ENCODE results near the gene TCEAL4.
"Not testable (repeated sequence)": the region's sequence is repeated elsewhere in the genome, so short reads cannot be mapped to it uniquely, and the experiment has no call there.

TCEAL4 gene

DNA sequence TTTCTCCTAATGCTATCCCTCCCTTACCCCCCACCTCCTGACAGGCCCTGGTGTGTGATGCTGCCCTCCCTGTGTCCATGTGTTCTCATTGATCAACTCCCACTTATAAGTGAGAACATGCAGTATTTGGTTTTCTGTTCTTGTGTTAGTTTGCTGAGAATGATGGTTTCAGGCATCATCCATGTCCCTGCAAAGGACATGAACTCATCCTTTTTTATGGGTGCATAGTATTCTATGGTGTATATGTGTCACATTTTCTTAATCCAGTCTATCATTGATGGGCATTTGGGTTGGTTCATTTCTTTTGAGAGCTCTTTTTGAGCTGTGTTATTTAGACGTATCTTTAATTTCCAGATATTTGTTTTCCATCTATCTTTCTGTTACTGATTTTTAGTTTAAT is 7.0 kb downstream of the TCEAL4 start:
- DNase-seq (ENCODE audit: low read depth, low spot score), result not testable (repeated sequence)

DNA sequence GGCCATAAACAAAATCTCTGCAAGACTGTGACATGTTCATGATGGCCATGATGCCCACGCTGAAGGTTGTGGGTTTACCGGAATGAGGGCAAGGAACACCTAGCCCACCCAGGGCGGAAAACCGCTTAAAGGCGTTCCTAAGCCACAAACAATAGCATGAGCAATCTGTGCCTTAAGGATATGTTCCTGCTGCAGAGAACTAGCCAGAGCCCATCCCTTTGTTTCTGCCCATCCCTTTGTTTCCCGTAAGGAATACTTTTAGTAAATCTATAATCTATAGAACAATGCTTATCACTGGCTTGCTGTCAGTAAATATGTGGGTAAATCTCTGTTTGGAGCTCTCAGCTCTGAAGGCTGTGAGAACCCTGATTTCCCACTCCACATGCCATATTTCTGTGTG is 9.9 kb downstream of the TCEAL4 start:
- not testable (repeated sequence) for DNase-seq (ENCODE audit: low read depth, low spot score)

DNA sequence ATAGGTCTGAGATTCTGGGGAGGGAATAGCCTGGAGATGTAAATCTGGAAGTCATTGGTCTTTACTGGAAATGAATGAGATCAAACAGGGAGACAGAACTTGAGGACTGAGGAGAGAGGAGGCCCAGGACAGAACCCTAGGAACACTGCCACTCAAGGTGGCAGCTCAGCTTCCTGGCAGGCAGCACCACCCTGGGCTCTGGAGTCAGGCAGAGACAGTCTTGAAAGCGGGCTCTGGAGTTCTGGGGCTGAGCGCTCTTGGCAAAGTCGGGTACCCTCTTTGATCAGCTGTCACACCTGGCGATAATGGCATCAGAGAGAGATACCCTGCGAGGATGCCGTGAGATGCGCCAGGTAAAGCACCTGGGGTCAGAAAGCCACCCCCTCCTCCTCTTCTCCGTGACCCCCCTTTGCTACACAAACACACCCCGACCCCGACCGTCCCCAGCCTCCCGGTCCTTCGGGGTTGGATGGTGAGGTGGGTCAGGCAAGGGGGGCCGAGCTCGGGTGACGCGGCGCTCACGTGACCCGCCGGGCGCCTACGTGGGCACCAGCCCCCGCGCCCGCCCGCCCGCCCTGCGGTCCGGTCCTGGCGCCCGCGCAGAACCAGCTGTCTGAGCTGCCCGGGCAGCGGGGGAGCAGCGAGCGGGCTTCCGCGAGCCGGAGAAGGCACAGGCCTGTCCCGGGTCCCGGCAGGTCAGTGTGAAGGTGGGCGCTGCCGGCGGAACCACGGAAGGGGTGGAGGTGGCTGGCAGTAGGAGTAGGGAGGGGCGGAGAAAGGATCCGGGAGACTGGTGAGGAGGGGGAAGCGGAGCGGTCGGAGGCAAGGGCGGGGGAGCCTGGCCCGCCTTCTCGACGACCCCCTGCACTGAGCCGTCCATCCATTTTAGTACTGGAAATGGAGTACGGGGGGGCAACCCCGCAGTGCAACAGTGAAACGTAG is 22.3 kb downstream of the TCEAL4 start, which contains the start of gene TCEAL3:
Gene TCEAL3 (plus strand): TSS at position 600 of the 942 bp plus-strand sequence. CDS start 1,102 bp downstream, outside the sequence.
- no peak for DNase-seq (ENCODE audit: low read depth, low spot score)

DNA sequence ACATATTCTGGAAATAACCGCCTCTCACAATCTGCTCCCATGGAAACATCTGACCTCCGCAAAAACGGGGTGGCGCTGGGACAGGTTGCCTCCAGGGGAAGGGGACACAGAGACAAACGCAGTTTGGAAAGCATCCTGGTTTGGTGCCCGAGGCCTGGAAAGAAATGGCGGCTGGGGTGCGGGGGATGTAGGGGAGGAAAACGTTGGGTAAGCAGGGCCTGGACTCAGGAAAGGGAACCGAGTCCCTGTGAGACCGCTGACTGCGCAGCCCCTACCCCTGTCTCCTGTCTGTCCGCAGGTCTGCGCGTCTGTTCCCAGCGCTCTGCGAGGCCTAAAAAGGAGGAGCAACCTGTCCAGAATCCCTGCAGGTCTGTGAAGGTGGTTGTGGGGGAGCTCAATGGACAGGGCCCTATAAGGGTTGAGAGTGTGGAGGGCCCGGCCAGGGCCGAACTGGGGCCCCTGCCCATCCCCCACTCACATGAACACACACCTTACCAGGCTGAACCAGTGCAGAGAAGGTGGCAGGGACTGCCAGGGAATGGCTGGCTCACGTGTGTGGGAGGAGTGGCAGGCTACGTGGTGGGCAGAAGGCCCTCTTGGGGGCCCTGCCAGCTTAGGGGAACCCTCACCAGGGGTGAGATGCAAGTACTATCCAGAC is 23.1 kb downstream of the TCEAL4 start:
- DNase-seq (ENCODE audit: low read depth, low spot score), result no peak

DNA sequence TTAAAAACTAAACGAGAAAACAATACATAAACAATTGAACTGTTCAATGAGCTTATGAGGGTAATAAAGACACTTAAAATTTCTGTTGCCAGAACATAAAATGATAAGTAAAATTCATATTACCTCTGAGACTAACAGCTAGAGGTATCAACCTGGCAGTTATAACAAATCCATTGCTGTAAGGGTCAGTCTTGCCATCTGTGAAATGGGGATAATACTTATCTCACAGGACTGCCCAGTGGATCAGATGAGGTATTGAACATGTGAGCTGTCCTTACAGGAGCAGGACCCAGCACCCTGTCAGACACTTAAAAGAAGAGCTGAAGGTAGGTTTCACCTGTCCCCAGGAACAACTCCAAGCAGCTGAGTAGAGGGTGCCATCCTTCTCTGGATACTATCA is 25.0 kb downstream of the TCEAL4 start:
- DNase-seq (ENCODE audit: low read depth, low spot score), result no peak

DNA sequence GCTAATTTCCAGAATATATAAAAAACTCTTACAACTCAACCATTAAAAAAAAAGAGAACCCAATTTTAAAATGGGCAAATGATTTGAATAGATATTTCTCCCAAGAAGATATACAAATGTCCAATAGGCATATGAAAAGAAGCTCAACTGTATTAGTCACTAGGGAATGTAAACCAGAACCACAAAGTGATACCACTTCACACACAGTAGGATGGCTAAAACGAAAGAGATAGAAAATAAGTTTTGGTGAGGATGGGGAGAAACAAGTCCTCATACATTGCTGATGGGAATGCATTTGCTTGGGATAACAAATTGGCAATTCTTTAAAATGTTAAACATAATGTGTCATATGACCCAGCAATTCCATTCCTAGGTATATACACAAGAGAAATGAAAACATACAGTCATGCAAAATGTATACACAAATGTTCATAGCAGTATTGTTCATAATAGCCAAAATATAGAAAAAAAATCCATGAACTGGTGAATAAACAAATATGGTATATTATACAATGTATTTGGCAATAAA is 28.1 kb downstream of the TCEAL4 start:
- no peak for DNase-seq (ENCODE audit: low read depth, low spot score)

DNA sequence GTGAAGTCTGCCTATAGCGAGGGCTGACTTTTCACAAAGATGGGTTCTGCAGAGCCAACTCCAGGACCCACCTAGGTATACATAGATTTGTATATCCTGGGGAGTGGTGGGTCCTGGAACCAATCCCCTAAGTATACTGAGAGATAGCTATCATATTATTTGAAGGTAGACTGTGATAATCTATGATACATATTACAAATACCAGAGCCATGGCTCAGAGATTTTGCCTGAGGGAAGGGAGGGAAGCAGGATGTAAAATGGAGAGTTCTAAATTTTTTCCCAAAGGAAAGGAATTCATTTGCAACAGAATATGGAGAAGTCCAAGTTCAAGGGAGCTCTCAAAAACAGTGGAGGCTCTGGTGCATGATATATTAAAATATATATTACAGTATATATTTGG is 29.7 kb downstream of the TCEAL4 start:
- DNase-seq (ENCODE audit: low read depth, low spot score), result no peak

DNA sequence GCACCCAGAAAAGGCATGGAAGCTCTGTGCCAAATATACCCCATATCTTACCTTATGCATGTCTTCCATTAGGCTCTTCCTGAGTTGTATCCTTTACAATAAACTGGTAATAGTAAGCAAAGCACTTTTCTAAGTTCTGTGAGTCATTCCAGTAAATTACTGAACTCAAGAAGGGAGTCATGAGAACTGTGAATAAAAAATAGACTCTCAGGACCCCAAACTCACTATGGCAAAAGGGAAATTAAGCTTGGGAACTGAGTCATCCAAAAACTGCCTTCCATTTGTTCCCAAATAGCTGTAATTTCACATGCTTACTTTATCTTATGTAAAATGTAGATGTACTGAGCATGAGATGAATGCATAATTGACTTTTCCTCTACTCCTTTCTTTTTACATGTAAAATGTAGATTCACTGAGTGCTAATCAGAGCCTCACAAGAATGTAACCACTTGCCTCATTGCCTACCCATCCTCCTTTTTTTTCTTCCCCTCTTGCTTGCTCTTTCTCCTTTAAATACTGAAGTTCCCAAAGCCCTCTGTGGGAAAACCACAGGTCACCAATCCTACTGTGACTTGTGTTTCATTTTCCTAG is 30.6 kb downstream of the TCEAL4 start:
- no peak for DNase-seq (ENCODE audit: low read depth, low spot score)

DNA sequence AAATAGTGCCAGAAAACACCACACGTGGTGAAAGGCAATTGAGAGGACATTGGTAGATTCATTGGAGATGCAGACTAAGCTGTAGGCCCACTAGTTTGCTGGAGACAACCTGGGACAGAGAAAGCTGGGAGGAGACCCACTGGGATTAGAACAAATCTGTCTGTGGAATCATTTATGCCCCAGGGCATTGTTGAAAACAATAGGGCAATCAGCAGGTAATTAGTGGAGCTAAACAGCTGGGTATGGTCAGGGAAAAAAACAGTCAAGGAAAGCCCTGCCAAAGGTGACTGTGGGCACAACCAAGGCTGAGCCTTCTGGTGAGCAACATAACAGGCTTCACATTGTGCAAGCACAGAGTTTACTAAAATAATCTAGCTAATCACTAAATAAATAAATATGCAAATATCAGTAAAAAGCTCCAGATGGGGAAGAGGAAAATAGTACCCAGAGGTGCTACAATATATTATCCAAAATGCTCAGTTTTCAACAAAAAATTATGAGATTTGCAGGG is 31.4 kb downstream of the TCEAL4 start:
- no peak for DNase-seq (ENCODE audit: low read depth, low spot score)

DNA sequence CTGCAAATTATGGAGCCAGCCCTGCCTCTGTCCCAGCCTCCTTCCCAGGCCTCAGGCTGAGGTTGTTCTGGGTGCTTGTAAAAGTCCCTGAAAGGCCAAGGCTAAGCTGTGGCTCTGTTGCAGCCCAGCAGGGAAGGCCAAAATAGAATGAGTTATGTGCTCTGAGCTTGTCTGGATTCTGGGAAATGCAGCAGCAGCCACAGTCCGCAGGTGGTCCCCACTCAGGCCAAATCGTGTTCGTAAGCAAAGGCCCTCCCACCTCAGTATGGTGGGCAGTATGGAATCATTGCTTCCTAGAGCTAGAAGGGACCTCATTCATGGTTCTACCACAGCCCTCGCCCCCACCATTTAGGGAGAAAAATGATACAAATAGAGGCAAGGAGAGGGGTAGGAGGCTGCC is 38.8 kb downstream of the TCEAL4 start:
- DNase-seq (ENCODE audit: low read depth, low spot score), result no peak

DNA sequence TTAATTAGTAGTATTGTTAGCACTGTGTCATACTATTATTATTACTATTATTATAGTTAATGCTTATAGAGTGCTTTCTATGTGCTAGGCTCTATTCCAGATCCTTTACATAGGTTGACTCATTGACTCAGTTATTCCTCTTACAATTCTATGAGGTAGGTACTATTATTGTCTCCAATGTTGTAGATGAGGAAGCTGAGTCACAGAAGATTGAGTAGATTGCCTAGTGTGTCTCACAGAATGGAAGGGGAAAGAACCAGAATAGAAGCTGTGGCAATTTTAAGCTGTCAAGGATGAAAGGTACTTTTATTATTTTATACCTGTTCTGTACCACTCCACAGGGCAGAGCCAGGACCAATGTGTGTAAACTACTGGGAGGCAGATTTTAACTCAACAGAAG is 41.5 kb downstream of the TCEAL4 start:
- DNase-seq (ENCODE audit: low read depth, low spot score), result no peak

DNA sequence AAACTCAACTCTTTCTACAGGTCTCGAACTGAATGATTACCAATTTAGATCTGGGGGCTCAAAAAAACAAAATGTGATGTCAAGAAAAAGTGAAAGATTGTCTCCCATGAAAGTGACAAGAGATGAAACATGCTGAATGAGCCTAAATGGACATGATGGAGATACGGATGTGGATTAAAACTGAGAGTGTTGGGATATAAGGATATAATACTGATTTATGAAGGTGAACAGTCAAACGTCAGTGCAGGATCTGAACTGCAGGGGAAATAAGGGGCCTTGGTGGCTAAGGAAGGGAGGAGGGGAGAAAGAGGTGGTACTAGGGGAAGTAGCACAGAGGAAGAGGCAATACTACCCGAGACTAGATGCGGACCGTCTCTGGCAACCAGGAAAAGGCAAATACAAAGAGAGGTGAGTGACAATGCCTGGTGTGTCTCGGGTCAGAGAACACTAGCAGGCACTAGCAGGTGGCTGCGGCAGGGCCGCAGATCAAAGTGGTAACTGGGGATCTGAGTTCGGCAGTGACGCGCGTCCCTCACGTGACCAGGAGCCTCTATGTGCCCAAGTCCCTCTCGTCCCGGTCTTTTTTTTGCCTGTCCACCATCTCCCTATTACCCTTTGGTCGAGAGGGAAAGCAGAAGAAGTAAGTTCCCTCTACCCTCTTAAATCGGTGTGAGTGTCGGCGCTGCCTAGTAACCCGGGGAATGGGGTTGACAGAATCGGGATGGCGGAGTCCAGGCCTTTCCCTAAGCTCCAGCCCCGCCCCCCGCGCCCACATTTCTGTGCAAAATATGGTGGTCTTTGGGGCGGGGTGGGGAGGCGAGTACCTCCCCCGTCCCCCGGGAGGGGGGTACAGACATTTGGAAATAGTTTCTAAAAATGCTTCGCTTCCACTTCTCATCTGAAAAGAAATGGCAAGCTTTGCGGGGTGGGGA is 43.3 kb downstream of the TCEAL4 start, which contains the start of gene TCEAL1:
Gene TCEAL1 (plus strand): TSS at position 590 of the 932 bp plus-strand sequence. CDS start 942 bp downstream, outside the sequence.
- no peak for DNase-seq (ENCODE audit: low read depth, low spot score)

DNA sequence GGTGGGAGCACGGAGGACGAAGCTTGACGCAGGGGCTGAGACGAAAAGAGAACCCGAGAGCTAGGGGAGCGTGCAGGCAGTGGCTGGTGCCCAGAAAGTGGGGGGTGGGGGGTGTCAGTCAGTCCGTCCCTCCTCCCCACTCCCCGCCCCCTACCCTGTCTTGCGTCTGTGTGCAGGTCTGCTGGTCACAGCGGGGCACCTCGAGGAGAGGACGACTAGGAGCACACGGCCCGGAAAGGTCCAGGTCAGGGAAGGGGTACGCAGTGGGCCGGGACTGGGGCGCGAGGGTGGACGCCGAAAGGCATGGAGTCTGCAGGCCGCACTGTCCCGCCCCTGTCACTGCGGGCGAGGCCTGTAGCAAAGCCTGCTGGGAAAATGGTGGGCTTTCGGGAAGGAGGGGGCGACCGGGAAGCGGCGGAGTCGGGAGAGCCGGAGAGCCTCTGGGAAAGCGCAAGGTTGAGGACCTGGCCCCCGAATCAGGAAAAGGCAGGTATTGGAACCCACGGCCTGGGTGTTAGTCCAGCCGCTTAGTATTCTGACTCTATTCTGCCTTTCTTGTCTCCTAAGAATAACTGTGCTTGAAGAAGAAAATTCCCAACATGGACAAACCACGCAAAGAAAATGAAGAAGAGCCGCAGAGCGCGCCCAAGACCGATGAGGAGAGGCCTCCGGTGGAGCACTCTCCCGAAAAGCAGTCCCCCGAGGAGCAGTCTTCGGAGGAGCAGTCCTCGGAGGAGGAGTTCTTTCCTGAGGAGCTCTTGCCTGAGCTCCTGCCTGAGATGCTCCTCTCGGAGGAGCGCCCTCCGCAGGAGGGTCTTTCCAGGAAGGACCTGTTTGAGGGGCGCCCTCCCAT is 44.2 kb downstream of the TCEAL4 start:
- no peak for DNase-seq (ENCODE audit: low read depth, low spot score)

DNA sequence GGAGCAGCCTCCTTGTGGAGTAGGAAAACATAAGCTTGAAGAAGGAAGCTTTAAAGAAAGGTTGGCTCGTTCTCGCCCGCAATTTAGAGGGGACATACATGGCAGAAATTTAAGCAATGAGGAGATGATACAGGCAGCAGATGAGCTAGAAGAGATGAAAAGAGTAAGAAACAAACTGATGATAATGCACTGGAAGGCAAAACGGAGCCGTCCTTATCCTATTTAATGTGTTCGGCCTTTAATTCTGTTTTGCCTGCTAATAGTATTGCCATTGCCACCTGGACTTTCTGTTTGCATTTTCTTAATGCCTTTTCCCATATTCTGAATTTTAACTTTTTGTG is 44.8 kb downstream of the TCEAL4 start:
- no peak for DNase-seq (ENCODE audit: low read depth, low spot score)

DNA sequence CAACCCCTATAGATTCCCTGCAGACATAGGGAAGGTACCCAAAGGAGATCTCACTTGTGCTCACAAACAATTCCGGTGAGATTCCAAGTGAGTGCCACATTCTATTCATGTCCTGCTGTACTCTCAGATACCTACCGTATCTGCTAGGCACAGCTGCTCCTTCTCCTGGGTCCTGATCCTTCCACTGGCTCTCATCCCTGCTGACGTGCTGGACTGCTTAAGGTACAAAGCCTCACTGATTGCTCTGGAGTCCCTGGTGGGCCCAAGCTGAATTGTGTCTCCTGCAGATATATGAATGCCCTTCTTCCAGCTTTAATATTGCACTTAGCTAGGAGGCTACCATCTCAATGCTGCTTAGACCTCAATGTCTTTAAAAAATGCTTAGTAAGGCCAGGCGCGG is 45.8 kb downstream of the TCEAL4 start:
- no peak for DNase-seq (ENCODE audit: low read depth, low spot score)

DNA sequence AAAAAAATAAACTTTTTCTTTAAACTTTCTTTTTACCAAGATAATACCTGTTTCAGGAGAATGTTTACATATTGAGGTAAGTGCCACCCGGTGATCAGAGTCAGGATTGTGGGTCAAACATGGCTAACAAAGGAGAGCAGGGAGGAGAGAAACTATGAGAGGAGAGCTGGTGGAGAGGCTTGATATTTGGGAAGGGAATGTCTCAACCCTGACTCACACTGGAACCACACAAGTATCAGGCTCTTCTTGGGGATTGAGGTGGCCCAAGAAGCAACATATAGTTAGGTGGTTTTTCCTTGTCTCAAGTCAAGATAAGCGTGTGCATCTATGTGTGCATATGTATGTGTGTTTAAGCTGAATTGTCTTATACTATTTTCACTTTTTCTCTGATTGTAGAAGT is 50.1 kb downstream of the TCEAL4 start:
- no peak for DNase-seq (ENCODE audit: low read depth, low spot score)

Data from activated naive CD8-positive, alpha-beta T cell treated with anti-CD3 and anti-CD28 coated beads, Interleukin-2, amount 50 U/mL, for 16 hours (primary cell).